H9 (cell line): ENCODE results near the gene SHISA3. TPM values are rescaled to one million over a fixed set of nuclear protein-coding genes. Genes with fewer than 3 reads are reported as not detected.

Experiments used
- DNase-seq: peaks from one replicate; pipeline ENCODE4 v3.0.0-alpha.2; 2017
- H2AFZ ChIP-seq: one replicate; pipeline ENCODE4 v1.6.1; 2013; ENCODE audit warnings: mild to moderate bottlenecking, low read length, control low read depth, moderate library complexity
- H2AK5ac ChIP-seq: 2 replicates; pipeline ENCODE4 v1.6.1; 2013; ENCODE audit warnings: low read length, control low read depth, mixed read lengths; ENCODE audit not compliant: insufficient read length
- H2BK120ac ChIP-seq: one replicate; pipeline ENCODE4 v1.6.1; 2013; ENCODE audit warnings: low read depth, mild to moderate bottlenecking, low read length, control low read depth, inconsistent platforms; ENCODE audit not compliant: poor library complexity, severe bottlenecking
- H2BK12ac ChIP-seq: 2 replicates; pipeline ENCODE4 v1.6.1; 2013; ENCODE audit warnings: low read length, control low read depth, mixed read lengths, low read depth; ENCODE audit not compliant: insufficient read length
- H2BK15ac ChIP-seq: 2 replicates; pipeline ENCODE4 v1.6.1; 2013; ENCODE audit warnings: low read depth, low read length, control low read depth
- H2BK20ac ChIP-seq: one replicate; pipeline ENCODE4 v1.6.1; 2013; ENCODE audit warnings: low read depth, mild to moderate bottlenecking, low read length, control low read depth, inconsistent platforms; ENCODE audit not compliant: poor library complexity, severe bottlenecking
- H2BK5ac ChIP-seq: 2 replicates; pipeline ENCODE4 v1.6.1; 2013; ENCODE audit warnings: low read length, control low read depth, mixed read lengths; ENCODE audit not compliant: insufficient read length
- H3K14ac ChIP-seq: 2 replicates; pipeline ENCODE4 v1.6.1; 2013; ENCODE audit warnings: low read length, control low read depth; ENCODE audit not compliant: insufficient read depth
- H3K18ac ChIP-seq: 2 replicates; pipeline ENCODE4 v1.6.1; 2013; ENCODE audit warnings: low read depth, mild to moderate bottlenecking, mixed read lengths, low read length, control low read depth; ENCODE audit not compliant: insufficient read length
- H3K23ac ChIP-seq: 2 replicates; pipeline ENCODE4 v1.6.1; 2013; ENCODE audit warnings: low read length, control low read depth, mixed read lengths, low read depth; ENCODE audit not compliant: insufficient read length
- H3K23me2 ChIP-seq: 2 replicates; pipeline ENCODE4 v1.6.1; 2013; ENCODE audit warnings: low read depth, mild to moderate bottlenecking, mixed read lengths, low read length, control low read depth; ENCODE audit not compliant: insufficient read length, poor library complexity, severe bottlenecking
- H3K27ac ChIP-seq: 2 replicates; pipeline ENCODE4 v1.5.1; 2013; ENCODE audit warnings: low read length, control low read depth, mixed read lengths, low read depth; ENCODE audit not compliant: insufficient read length
- H3K27me3 ChIP-seq: 2 replicates; pipeline ENCODE4 v1.6.1; 2013; ENCODE audit warnings: low read length, control low read depth, inconsistent platforms; ENCODE audit not compliant: insufficient read depth
- H3K4ac ChIP-seq: 2 replicates; pipeline ENCODE4 v1.6.1; 2013; ENCODE audit warnings: low read depth, mild to moderate bottlenecking, control low read depth, inconsistent platforms, low read length, moderate library complexity
- H3K4me1 ChIP-seq: 2 replicates; pipeline ENCODE4 v1.6.1; 2013; ENCODE audit warnings: low read length, control low read depth, inconsistent platforms; ENCODE audit not compliant: insufficient read depth
- H3K4me2 ChIP-seq: 2 replicates; pipeline ENCODE4 v1.6.1; 2013; ENCODE audit warnings: low read length, control low read depth, mixed read lengths; ENCODE audit not compliant: insufficient read length, insufficient read depth
- H3K56ac ChIP-seq: 2 replicates; pipeline ENCODE4 v1.6.1; 2013; ENCODE audit warnings: low read depth, mild to moderate bottlenecking, mixed read lengths, low read length, control low read depth; ENCODE audit not compliant: insufficient read length
- H3K79me1 ChIP-seq: 2 replicates; pipeline ENCODE4 v1.6.1; 2013; ENCODE audit warnings: low read depth, mild to moderate bottlenecking, moderate library complexity, low read length, control low read depth, inconsistent platforms; ENCODE audit not compliant: insufficient read depth, poor library complexity, severe bottlenecking
- H3K79me2 ChIP-seq: 2 replicates; pipeline ENCODE4 v1.6.1; 2013; ENCODE audit warnings: low read length, control low read depth, inconsistent platforms; ENCODE audit not compliant: insufficient read depth
- H3K9ac ChIP-seq: 2 replicates; pipeline ENCODE4 v1.6.1; 2013; ENCODE audit warnings: low read length, control low read depth, mixed read lengths; ENCODE audit not compliant: insufficient read length; ENCODE audit errors: extremely low read depth
- H3K9me3 ChIP-seq: one replicate; pipeline ENCODE4 v1.6.1; 2013; ENCODE audit warnings: low read depth, low read length, inconsistent platforms; ENCODE audit not compliant: control insufficient read depth
- H3T11ph ChIP-seq: one replicate; pipeline ENCODE4 v1.6.1; 2013; ENCODE audit warnings: mild to moderate bottlenecking, low read length, control low read depth, inconsistent platforms
- H4K20me1 ChIP-seq: one replicate; pipeline ENCODE4 v1.6.1; 2013; ENCODE audit not compliant: control insufficient read depth, insufficient read length, insufficient read depth
- H4K5ac ChIP-seq: 2 replicates; pipeline ENCODE4 v1.6.1; 2013; ENCODE audit warnings: low read depth, mild to moderate bottlenecking, mixed read lengths, low read length, control low read depth; ENCODE audit not compliant: insufficient read length
- H4K8ac ChIP-seq: replicated peaks from 2 replicates; pipeline ENCODE4 v1.6.1; 2013; ENCODE audit warnings: low read length, control low read depth, mixed read lengths, low read depth; ENCODE audit not compliant: insufficient read length
- H4K91ac ChIP-seq: 2 replicates; pipeline ENCODE4 v1.6.1; 2013; ENCODE audit warnings: low read depth, mild to moderate bottlenecking, moderate library complexity, mixed read lengths, low read length, control low read depth; ENCODE audit not compliant: insufficient read length
- H3K27ac Mint-ChIP-seq, 3 experiments: 2 replicates in 2 of 3; 3 replicates in 1 of 3; pipeline ENCODE4 v1.8.0; 2020 to 2021; ENCODE audit warnings: mixed read lengths in 3 of 3, mild to moderate bottlenecking in 1 of 3, moderate library complexity in 1 of 3
- H3K27me3 Mint-ChIP-seq: 2 replicates; pipeline ENCODE4 v1.8.0; 2021; ENCODE audit warnings: low read depth, mild to moderate bottlenecking, moderate library complexity, mixed read lengths
- H3K36me3 Mint-ChIP-seq, 3 experiments: 2 replicates in 2 of 3; 3 replicates in 1 of 3; pipeline ENCODE4 v1.8.0; 2020 to 2021; ENCODE audit warnings: low read depth in 3 of 3, mixed read lengths in 3 of 3; ENCODE audit not compliant: insufficient read depth in 1 of 3
- H3K4me1 Mint-ChIP-seq, 2 experiments: 2 replicates each; pipeline ENCODE4 v1.8.0; 2020; ENCODE audit warnings: mixed read lengths in 2 of 2
- H3K4me3 Mint-ChIP-seq, 2 experiments: 2 replicates in 1 of 2; 3 replicates in 1 of 2; pipeline ENCODE4 v1.8.0; 2020 to 2021; ENCODE audit warnings: mild to moderate bottlenecking in 2 of 2, mixed read lengths in 2 of 2, moderate library complexity in 1 of 2
- H3K9me3 Mint-ChIP-seq, 2 experiments: 2 replicates in 1 of 2; 3 replicates in 1 of 2; pipeline ENCODE4 v1.8.0; 2020; ENCODE audit warnings: mild to moderate bottlenecking in 2 of 2, mixed read lengths in 2 of 2, moderate library complexity in 1 of 2
- CTCF ChIP-seq: fragments of 200-600 bp; sonication (generic); conservative IDR thresholded peaks from 3 replicates; pipeline ENCODE4 v1.8.0; 2021; ENCODE audit warnings: antibody characterized with exemption, mild to moderate bottlenecking
- WGBS: extraction: QIAGEN DNeasy Blood & Tissue Kit; methylation state at CpG from one replicate; pipeline ENCODE4 v1.1.7; 2013; ENCODE audit warnings: missing lambda C conversion rate, low lambda C conversion rate, mixed read lengths; ENCODE audit not compliant: insufficient read length; ENCODE audit errors: extremely low coverage; 5-methylcytosine and 5-hydroxymethylcytosine counted together
- total RNA-seq: library from RNA; stranded (reverse); gene quantifications from 2 replicates; pipeline ENCODE4 v1.2.1, GENCODE V29; 2021

SHISA3 gene
- total RNA-seq, 1 experiment from 2014 or later, result 1.7 TPM

GRCh38 chr4:42401171-42401570 is 3.9 kb downstream of the SHISA3 start:
- TF ChIP-seq CTCF, result peak; percentile 42
- H3K79me1 ChIP-seq, result no peaks in the 10 kb centered on the region
- no peak overlapping the region for H3K14ac ChIP-seq
- H3K9me3 ChIP-seq, result no peaks in the 10 kb centered on the region
- H3K4me3 Mint-ChIP-seq, result no peak overlapping the region
- no peak overlapping the region for H3K56ac ChIP-seq
- peaks cover 45 to 55% of the 10 kb centered on the region in 2 experiments for H3K4me1 Mint-ChIP-seq
- H3K18ac ChIP-seq, result no peak overlapping the region
- peaks cover 5% of the 10 kb centered on the region; the same call in 1 of the 2 replicates for H3K4me1 ChIP-seq
- no peak overlapping the region for H2BK15ac ChIP-seq
- peaks cover 78% of the 10 kb centered on the region for H3K27me3 Mint-ChIP-seq
- H4K20me1 ChIP-seq, result no peaks in the 10 kb centered on the region
- no peak overlapping the region for H3T11ph ChIP-seq
- no peak overlapping the region for H2AK5ac ChIP-seq
- no peak overlapping the region for H2BK120ac ChIP-seq
- H3K23me2 ChIP-seq, result peaks cover 32% of the 10 kb centered on the region
- H3K27ac Mint-ChIP-seq, result no peak overlapping the region
- H2BK20ac ChIP-seq, result no peak overlapping the region
- peaks cover 0 to 2% (median 0%) of the 10 kb centered on the region in 3 experiments; a peak in 1 of 7 replicates for H3K36me3 Mint-ChIP-seq
- H3K4ac ChIP-seq, result no peak overlapping the region
- no peak overlapping the region for H2AFZ ChIP-seq
- WGBS, result no CpG with 5 or more reads among the region's 9 CpGs
- no peak overlapping the region for H3K27ac ChIP-seq
- H3K9me3 Mint-ChIP-seq, result no peaks in the 10 kb centered on the region; a peak in 1 of 5 replicates
- H4K5ac ChIP-seq, result no peak overlapping the region
- peaks cover 36% of the 10 kb centered on the region for H3K27me3 ChIP-seq
- H3K9ac ChIP-seq, result no peak overlapping the region
- H2BK5ac ChIP-seq, result no peak overlapping the region
- H4K8ac ChIP-seq, result no peak overlapping the region
- DNase-seq, result no peak
- H3K23ac ChIP-seq, result no peak overlapping the region
- no peak overlapping the region for H3K4me2 ChIP-seq
- no peak overlapping the region for H2BK12ac ChIP-seq
- no peaks in the 10 kb centered on the region for H3K79me2 ChIP-seq
- no peak overlapping the region for H4K91ac ChIP-seq
